Suprapubic skin (tissue), 3 donors: ENCODE data around the gene C8G.

ENCODE experiments used
- CTCF ChIP-seq, 2 donors: fragments of 200-600 bp in 1 of 2; fragments of 450-650 bp in 1 of 2; sonication (generic) in 1 of 2; IDR thresholded peaks; one replicate each; pipeline ENCODE4 v1.5.1; 2016 to 2019; ENCODE audit warnings: antibody characterized with exemption in 2 of 2, mild to moderate bottlenecking in 1 of 2, moderate library complexity in 1 of 2
- POLR2A ChIP-seq, 2 donors: fragments of 450-650 bp; IDR thresholded peaks; one replicate each; pipeline ENCODE4 v1.6.1; 2017; ENCODE audit warnings: antibody characterized with exemption in 2 of 2, mild to moderate bottlenecking in 2 of 2, moderate library complexity in 2 of 2

GRCh38 chr9:136971746-136972145, 26.7 kb downstream of the C8G start:
- TF ChIP-seq CTCF (IDR thresholded peaks at IDR 0.05) (no peak), POLR2A (IDR thresholded peaks at IDR 0.05) (no peak)
